Endothelial cell of umbilical vein (primary cell): Measurements from ENCODE around the gene ROBO2.

Experiments
- EZH2 ChIP-seq: IDR thresholded peaks from 2 replicates; pipeline ENCODE4 v1.6.1; 2012; ENCODE audit warnings: borderline replicate concordance, low read depth, mild to moderate bottlenecking, moderate library complexity, low read length, inconsistent platforms; ENCODE audit not compliant: severe bottlenecking
- FOS ChIP-seq: IDR thresholded peaks from 2 replicates; pipeline ENCODE4 v1.6.1; 2011; ENCODE audit warnings: mild to moderate bottlenecking, low read length, moderate library complexity, borderline replicate concordance; ENCODE audit not compliant: insufficient read depth
- JUN ChIP-seq: IDR thresholded peaks from 2 replicates; pipeline ENCODE4 v1.6.1; 2011; ENCODE audit warnings: borderline replicate concordance, low read depth; ENCODE audit not compliant: insufficient read length, insufficient read depth
- POLR2A ChIP-seq: IDR thresholded peaks from 2 replicates; pipeline ENCODE4 v1.6.1; 2012; ENCODE audit warnings: low read depth, mild to moderate bottlenecking, control low read depth, low read length
- POLR2AphosphoS5 ChIP-seq: IDR thresholded peaks from 2 replicates; pipeline ENCODE4 v1.6.1; 2012; ENCODE audit warnings: low read depth, mild to moderate bottlenecking, control low read depth, low read length, moderate library complexity; ENCODE audit not compliant: insufficient read depth
- TF ChIP-seq, protein P1 (sequence below): IDR thresholded peaks from 2 replicates; pipeline ENCODE4 v1.6.1; 2011; ENCODE audit not compliant: insufficient read depth, insufficient read length
- TF ChIP-seq, protein P2 (sequence below), 2 donors: IDR thresholded peaks; 1 replicate in 1 of 2; 2 replicates in 1 of 2; pipeline ENCODE4 v1.5.1; 2011; ENCODE audit warnings: low read length in 2 of 2, mild to moderate bottlenecking in 2 of 2, moderate library complexity in 2 of 2, control low read depth in 1 of 2, inconsistent platforms in 1 of 2, low read depth in 1 of 2; ENCODE audit not compliant: insufficient read depth in 1 of 2; ENCODE audit errors: extremely low read depth in 1 of 2

GRCh38 chr3:77091809-77092208 is 51.9 kb downstream of the ROBO2 start:
- TF ChIP-seq POLR2A = no peak
- no peak for TF ChIP-seq POLR2AphosphoS5
- TF ChIP-seq, protein P1, sequence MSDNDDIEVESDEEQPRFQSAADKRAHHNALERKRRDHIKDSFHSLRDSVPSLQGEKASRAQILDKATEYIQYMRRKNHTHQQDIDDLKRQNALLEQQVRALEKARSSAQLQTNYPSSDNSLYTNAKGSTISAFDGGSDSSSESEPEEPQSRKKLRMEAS = no peak
- TF ChIP-seq, protein P2, sequence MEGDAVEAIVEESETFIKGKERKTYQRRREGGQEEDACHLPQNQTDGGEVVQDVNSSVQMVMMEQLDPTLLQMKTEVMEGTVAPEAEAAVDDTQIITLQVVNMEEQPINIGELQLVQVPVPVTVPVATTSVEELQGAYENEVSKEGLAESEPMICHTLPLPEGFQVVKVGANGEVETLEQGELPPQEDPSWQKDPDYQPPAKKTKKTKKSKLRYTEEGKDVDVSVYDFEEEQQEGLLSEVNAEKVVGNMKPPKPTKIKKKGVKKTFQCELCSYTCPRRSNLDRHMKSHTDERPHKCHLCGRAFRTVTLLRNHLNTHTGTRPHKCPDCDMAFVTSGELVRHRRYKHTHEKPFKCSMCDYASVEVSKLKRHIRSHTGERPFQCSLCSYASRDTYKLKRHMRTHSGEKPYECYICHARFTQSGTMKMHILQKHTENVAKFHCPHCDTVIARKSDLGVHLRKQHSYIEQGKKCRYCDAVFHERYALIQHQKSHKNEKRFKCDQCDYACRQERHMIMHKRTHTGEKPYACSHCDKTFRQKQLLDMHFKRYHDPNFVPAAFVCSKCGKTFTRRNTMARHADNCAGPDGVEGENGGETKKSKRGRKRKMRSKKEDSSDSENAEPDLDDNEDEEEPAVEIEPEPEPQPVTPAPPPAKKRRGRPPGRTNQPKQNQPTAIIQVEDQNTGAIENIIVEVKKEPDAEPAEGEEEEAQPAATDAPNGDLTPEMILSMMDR (IDR thresholded peaks at IDR 0.05; ENCODE audit: extremely low read depth in 1 of 2, insufficient read depth in 1 of 2, low read depth in 1 of 2, low read length in 2 of 2) = no peak
- TF ChIP-seq FOS = no peak
- TF ChIP-seq EZH2 = no peak
- TF ChIP-seq JUN = no peak
